GM19452 (cell line): ENCODE results near the gene PRXL2C.
"Not testable (repeated sequence)": the region's sequence is repeated elsewhere in the genome, so short reads cannot be mapped to it uniquely, and the experiment has no call there.

Experiments used
- ATAC-seq: cut with Tn5 transposase; IDR thresholded peaks from one replicate; pipeline ENCODE4 v1.9.1; 2021; ENCODE audit not compliant: unreplicated experiment

PRXL2C gene

GRCh38 chr9:96649620-96650324 is 5.3 kb downstream of the PRXL2C start:
- ATAC-seq, result no peak

- no peak for ATAC-seq
Measured at GRCh38 chr9:96646081-96646991, 8.8 kb downstream of the PRXL2C start.

- ATAC-seq, result no peak
Measured at GRCh38 chr9:96644137-96644536, 11.0 kb downstream of the PRXL2C start.

- no peak for ATAC-seq
Measured at GRCh38 chr9:96641514-96641913, 13.6 kb downstream of the PRXL2C start.

GRCh38 chr9:96638606-96639364 is 16.3 kb downstream of the PRXL2C start:
- no peak for ATAC-seq

- no peak for ATAC-seq
Measured at GRCh38 chr9:96636368-96636767, 18.7 kb downstream of the PRXL2C start.

- not testable (repeated sequence) for ATAC-seq
Measured at GRCh38 chr9:96633579-96633978, 21.5 kb downstream of the PRXL2C start.

- no peak for ATAC-seq
Measured at GRCh38 chr9:96626912-96627311, 28.2 kb downstream of the PRXL2C start.

- no peak for ATAC-seq
Measured at GRCh38 chr9:96621618-96622017, 33.5 kb downstream of the PRXL2C start.

GRCh38 chr9:96620832-96621269 is 34.3 kb downstream of the PRXL2C start:
- ATAC-seq, result no peak

- no peak for ATAC-seq
Measured at GRCh38 chr9:96620181-96620514, 35.0 kb downstream of the PRXL2C start.

- ATAC-seq, result peak; percentile 51
Measured at GRCh38 chr9:96619491-96620180, 35.5 kb downstream of the PRXL2C start, which contains the start of gene CDC14B. CDC14B (minus strand) TSS chr9:96619843; CDS start chr9:96619378, 465 bp downstream.

- ATAC-seq, result no peak
Measured at GRCh38 chr9:96619124-96619465, 36.0 kb downstream of the PRXL2C start.

GRCh38 chr9:96618209-96619123 is 36.7 kb downstream of the PRXL2C start:
- ATAC-seq, result no peak

GRCh38 chr9:96617439-96618185 is 37.5 kb downstream of the PRXL2C start:
- no peak for ATAC-seq

GRCh38 chr9:96616817-96617438 is 38.2 kb downstream of the PRXL2C start:
- ATAC-seq, result no peak

- no peak for ATAC-seq
Measured at GRCh38 chr9:96615411-96615810, 39.7 kb downstream of the PRXL2C start.

GRCh38 chr9:96614664-96615063 is 40.5 kb downstream of the PRXL2C start:
- ATAC-seq, result not testable (repeated sequence)
